ENCODE results near the gene ANKS1A. TPM values are rescaled to one million over a fixed set of nuclear protein-coding genes. Genes with fewer than 3 reads are reported as not detected.
"Not testable (repeated sequence)": the region's sequence is repeated elsewhere in the genome, so short reads cannot be mapped to it uniquely, and the experiment has no call there.

The ANKS1A gene
- total RNA-seq, 2 experiments from 2014 or later: 6.0 to 6.7 TPM

DNA sequence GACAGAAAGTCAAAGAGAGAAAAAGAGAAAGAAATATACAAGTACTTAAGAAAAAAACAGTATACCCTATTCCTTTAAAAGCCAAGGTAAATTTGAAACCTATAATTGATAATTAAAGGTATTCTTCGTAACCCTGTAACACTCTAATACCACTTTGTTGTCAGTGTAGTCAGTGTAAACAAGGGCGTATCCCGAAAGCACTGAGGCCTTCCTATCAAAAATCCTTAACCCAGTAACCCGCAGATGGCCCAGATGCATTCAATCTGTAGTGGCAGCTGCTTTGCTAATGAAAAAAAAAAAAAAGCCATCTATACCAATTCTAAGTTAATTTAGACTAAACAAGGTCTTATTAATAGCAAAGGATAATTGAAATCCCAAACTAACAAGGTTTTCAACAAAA is 110.9 kb downstream of the ANKS1A start:
- CTCF ChIA-PET; H3K4me3 Mint-ChIP-seq; H3K27ac Mint-ChIP-seq; intact Hi-C loops (cut with micrococcal nuclease); POLR2A ChIA-PET; DNase-seq; H3K27me3 Mint-ChIP-seq; H3K36me3 Mint-ChIP-seq (ENCODE audit: low read depth); ATAC-seq; H3K9me3 Mint-ChIP-seq; H3K4me1 Mint-ChIP-seq (ENCODE audit: low read depth): not testable (repeated sequence)

DNA sequence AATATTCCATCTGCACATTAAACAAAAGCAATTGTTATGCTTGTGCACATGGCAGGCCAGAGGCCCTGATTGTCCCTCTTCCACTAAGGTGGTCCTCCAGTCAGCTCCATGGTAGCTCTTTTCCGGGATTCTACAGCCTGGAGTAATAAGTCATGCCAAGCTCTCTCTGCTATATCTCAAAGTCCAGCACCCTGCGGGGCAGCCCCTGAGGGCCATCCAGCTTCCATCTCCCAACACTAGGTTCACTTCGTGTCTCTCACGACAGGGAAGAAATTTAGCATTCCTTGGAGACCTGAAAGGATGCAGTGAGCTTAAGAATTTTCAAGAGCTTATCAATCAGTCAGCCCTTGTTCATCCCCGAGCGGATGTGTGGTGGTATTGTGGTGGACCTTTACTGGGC is 112.3 kb downstream of the ANKS1A start:
- H3K4me1 Mint-ChIP-seq (ENCODE audit: low read depth); POLR2A ChIA-PET; H3K9me3 Mint-ChIP-seq; H3K27ac Mint-ChIP-seq; ATAC-seq; H3K4me3 Mint-ChIP-seq; H3K36me3 Mint-ChIP-seq (ENCODE audit: low read depth); H3K27me3 Mint-ChIP-seq; intact Hi-C loops (cut with micrococcal nuclease); DNase-seq: not testable (repeated sequence)
- CTCF ChIA-PET: interaction anchor here (2.4 kb wide), 1 partner anchor 14 kb away, joined by 13 read pairs; no protein-coding TSS in a partner anchor

DNA sequence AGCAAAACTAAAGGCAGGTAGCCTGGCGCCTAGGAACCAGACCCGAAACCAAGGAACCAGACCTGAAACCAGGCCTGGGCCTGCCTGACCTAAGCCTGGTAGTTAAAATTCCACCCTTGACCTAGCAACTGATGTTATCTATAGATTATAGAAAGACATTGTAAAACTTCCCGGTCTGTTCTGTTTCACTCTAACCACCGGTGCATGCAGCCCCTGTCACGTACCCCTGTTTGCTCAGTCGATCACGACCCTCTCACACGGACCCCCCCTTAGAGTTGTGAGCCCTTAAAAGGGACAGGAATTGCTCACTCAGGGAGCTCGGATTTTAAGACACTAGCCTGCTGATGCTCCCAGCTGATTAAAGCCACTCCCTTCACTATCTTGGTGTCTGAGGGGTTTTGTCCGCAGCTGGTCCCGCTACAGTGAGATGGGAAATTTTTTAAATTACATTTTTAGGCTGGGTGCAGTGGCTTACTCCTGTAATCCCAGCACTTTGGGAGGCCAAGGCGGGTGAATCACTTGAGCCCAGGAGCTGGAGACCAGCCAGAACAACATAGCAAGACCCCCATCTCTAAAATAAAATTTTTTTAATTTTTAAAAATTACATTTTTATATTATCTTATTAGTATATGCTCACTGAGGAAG is 115.0 kb downstream of the ANKS1A start:
- H3K27me3 Mint-ChIP-seq; intact Hi-C loops (cut with micrococcal nuclease); H3K4me3 Mint-ChIP-seq; H3K27ac Mint-ChIP-seq; H3K9me3 Mint-ChIP-seq; H3K36me3 Mint-ChIP-seq (ENCODE audit: low read depth); ATAC-seq; H3K4me1 Mint-ChIP-seq (ENCODE audit: low read depth); POLR2A ChIA-PET; DNase-seq: not testable (repeated sequence)
- CTCF ChIA-PET: interaction anchor here (1.2 kb wide), 1 partner anchor 17 kb away, joined by 5 read pairs; no protein-coding TSS in a partner anchor

DNA sequence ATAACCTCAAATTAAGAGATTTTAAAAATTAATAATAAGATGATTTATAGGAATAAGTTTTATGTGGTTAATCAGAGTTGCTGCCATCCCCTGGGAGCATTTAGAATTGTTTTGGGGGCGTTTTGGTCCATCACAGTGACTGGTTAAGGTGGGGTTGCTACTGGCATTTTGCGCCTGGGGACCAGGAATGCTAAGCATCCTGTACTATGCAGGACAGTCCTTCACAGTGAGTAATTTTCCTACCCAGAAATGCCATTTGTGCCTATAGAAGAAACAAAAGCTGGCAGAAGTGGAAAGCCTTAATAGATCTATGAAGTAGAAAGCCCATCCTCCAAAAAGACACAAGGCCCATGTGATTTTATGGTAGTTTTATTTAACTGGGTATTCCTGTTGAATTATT is 118.0 kb downstream of the ANKS1A start:
- peaks cover 11% of the 10 kb centered on the region for H3K4me1 Mint-ChIP-seq (ENCODE audit: low read depth)
- no peak for ATAC-seq
- no peaks in the 10 kb centered on the region for H3K27me3 Mint-ChIP-seq
- intact Hi-C loops (cut with micrococcal nuclease): no loop called here
- H3K9me3 Mint-ChIP-seq: no peaks in the 10 kb centered on the region
- no peaks in the 10 kb centered on the region for H3K36me3 Mint-ChIP-seq (ENCODE audit: low read depth)
- TF ChIP-seq, protein P1, sequence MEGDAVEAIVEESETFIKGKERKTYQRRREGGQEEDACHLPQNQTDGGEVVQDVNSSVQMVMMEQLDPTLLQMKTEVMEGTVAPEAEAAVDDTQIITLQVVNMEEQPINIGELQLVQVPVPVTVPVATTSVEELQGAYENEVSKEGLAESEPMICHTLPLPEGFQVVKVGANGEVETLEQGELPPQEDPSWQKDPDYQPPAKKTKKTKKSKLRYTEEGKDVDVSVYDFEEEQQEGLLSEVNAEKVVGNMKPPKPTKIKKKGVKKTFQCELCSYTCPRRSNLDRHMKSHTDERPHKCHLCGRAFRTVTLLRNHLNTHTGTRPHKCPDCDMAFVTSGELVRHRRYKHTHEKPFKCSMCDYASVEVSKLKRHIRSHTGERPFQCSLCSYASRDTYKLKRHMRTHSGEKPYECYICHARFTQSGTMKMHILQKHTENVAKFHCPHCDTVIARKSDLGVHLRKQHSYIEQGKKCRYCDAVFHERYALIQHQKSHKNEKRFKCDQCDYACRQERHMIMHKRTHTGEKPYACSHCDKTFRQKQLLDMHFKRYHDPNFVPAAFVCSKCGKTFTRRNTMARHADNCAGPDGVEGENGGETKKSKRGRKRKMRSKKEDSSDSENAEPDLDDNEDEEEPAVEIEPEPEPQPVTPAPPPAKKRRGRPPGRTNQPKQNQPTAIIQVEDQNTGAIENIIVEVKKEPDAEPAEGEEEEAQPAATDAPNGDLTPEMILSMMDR (IDR thresholded peaks at IDR 0.05): no peak
- ChIA-PET POLR2A (no interaction called here), CTCF (interaction anchor here (1.3 to 1.4 kb wide), 2 partner anchors 20 to 133 kb away, joined by 5 read pairs; no protein-coding TSS in a partner anchor)
- DNase-seq: no peak
- H3K4me3 Mint-ChIP-seq: no peak overlapping the region
- no peak overlapping the region for H3K27ac Mint-ChIP-seq

DNA sequence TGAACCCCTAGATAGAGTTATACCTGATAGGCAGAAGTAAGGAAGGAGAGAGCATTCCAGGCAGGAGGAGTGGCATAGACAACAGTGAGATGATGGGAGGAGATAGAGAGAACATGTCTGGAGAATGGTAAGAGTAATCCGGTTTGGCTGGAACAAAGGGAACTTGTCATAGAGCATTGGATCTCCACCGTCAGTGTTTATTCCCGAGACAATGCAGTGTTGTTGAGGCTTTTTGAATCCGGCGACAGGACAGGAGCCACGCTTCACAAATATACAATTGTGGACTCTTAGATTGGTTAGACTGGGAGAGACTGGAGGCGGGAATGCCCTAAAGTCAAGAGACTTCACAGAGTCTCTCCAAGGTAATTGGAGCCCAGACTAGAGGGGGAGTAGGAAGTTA is 119.8 kb downstream of the ANKS1A start:
- ChIA-PET CTCF (no interaction called here), POLR2A (no interaction called here)
- TF ChIP-seq, protein P1 (IDR thresholded peaks at IDR 0.05): no peak
- no peak overlapping the region for H3K4me3 Mint-ChIP-seq
- no peaks in the 10 kb centered on the region for H3K36me3 Mint-ChIP-seq (ENCODE audit: low read depth)
- ATAC-seq (no peak), DNase-seq (no peak)
- H3K4me1 Mint-ChIP-seq (ENCODE audit: low read depth): peaks cover 11% of the 10 kb centered on the region
- H3K27ac Mint-ChIP-seq: no peak overlapping the region
- no peaks in the 10 kb centered on the region for H3K9me3 Mint-ChIP-seq
- intact Hi-C loops (cut with micrococcal nuclease): no loop called here
- no peaks in the 10 kb centered on the region for H3K27me3 Mint-ChIP-seq

DNA sequence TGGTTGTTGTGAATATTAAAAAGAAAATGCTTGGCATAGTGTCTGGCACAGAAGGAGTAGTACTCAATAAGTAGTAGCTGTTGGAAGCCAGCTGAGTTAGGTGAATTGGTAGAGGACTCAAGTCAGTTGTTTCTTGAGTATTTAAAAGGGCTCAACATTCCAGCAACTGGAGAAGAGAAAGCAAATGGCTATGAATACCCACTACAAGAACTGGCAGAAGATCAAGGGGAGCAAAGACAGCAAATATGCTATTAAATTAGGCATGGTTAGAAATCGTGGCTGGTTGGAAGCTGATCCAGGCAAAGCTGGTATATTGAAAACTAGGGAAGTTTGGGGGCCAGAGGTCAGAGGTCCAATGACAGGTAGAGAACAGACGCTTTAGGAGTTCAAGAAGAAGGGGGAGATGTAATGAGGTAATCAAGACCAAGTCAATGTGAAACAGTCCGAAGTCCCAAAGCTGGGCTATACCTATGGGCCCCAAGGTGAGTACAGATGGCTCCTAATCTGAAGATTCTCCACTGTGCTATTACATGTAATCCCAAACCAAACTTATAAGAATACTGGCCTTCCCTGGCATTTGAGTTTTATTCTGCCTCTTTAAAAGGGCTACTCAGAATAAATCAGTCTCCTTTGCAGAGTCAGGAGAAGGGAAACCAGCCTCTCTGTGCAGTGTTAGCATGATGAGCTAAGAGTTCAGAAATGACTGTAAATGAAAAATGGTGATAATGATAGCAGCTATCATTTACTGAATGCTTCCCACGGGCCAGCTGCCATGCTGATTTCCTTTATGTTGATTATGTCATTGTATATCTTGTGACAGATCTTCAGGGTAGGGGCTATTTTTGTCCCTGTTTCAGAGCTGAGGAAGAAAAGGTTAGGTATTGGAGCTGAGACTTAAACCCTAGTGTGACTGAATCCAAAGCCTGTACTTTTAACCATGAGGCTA is 122.3 kb downstream of the ANKS1A start:
- no peaks in the 10 kb centered on the region for H3K9me3 Mint-ChIP-seq
- peaks cover 11% of the 10 kb centered on the region for H3K4me1 Mint-ChIP-seq (ENCODE audit: low read depth)
- CTCF ChIA-PET: interaction anchor here (0.7 to 1.8 kb wide), 5 partner anchors 24 to 230 kb away, joined by 3 to 7 read pairs (median 3); no protein-coding TSS in a partner anchor
- TF ChIP-seq, protein P1 (IDR thresholded peaks at IDR 0.05): no peak
- H3K36me3 Mint-ChIP-seq (ENCODE audit: low read depth): peaks cover 1% of the 10 kb centered on the region
- ATAC-seq (peak; percentile 90), DNase-seq (peak; percentile 48)
- no peaks in the 10 kb centered on the region for H3K27me3 Mint-ChIP-seq
- H3K4me3 Mint-ChIP-seq: no peak overlapping the region
- POLR2A ChIA-PET: no interaction called here
- intact Hi-C loops (cut with micrococcal nuclease): no loop called here
- H3K27ac Mint-ChIP-seq: no peak overlapping the region

Data from activated CD8-positive, alpha-beta T cell treated with anti-CD3 and anti-CD28 coated beads for 36 hours (primary cell).